H7 (cell line): ENCODE measurements around the gene CNGA2. TPM values are rescaled to one million over a fixed set of nuclear protein-coding genes. Genes with fewer than 3 reads are reported as not detected.
"Not testable (repeated sequence)": the region's sequence is repeated elsewhere in the genome, so short reads cannot be mapped to it uniquely, and the experiment has no call there.

ENCODE experiments used
- DNase-seq: peaks from one replicate; pipeline ENCODE4 v3.0.0; 2012
- H3K27me3 ChIP-seq: 2 replicates; pipeline ENCODE4 v1.6.0; 2011; ENCODE audit warnings: mild to moderate bottlenecking, low read length; ENCODE audit not compliant: control insufficient read depth, insufficient read depth
- H3K36me3 ChIP-seq: replicated peaks from 2 replicates; pipeline ENCODE4 v1.5.1; 2011; ENCODE audit warnings: low read length; ENCODE audit not compliant: control insufficient read depth, insufficient read depth
- H3K4me3 ChIP-seq: 2 replicates; pipeline ENCODE4 v1.5.1; 2011; ENCODE audit warnings: low read depth, mild to moderate bottlenecking, control low read depth, low read length, moderate library complexity; ENCODE audit not compliant: insufficient read depth
- total RNA-seq: library from RNA; depleted of rRNA; stranded (reverse); fragments of >200 nt; shearing (Covaris generic); gene quantifications from 2 replicates; pipeline ENCODE4 v1.2.3, GENCODE V29; 2014; rRNA removed

CNGA2 gene
- not detected in 2 replicates for total RNA-seq

GRCh38 chrX:151734446-151734845 lies at the start of gene CNGA2:
CNGA2 (plus strand) TSS chrX:151734746; CDS start chrX:151738484, 3,738 bp downstream.
- no peak for DNase-seq
- no peaks in the 10 kb centered on the region for H3K27me3 ChIP-seq
- H3K4me3 ChIP-seq = no peak within 1 kb of the TSS
- H3K36me3 ChIP-seq = no peaks in the 10 kb centered on the region

DNA sequence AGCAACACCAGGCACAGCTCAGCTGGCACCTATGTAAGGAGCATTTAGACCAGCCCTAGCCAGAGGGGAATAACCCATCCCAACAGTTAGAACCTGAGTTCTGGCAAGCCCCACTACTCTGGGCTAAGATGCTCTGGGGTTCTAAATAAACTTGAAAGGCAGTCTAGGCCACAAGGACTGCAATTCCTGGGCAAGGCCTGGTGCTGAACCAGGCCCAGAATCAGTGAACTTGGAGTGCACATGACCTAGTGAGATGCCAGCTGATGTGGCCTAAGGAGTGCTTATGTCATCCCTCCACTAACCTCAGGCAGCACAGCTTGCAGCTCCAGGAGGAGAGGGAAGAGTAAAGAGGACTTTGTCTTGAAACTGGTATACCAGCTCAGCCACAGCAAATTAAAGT lies 46.9 kb upstream of the CNGA2 start:
- no peak for DNase-seq
- Histone ChIP-seq H3K4me3 (no peak overlapping the region), H3K36me3 (no peaks in the 10 kb centered on the region)

DNA sequence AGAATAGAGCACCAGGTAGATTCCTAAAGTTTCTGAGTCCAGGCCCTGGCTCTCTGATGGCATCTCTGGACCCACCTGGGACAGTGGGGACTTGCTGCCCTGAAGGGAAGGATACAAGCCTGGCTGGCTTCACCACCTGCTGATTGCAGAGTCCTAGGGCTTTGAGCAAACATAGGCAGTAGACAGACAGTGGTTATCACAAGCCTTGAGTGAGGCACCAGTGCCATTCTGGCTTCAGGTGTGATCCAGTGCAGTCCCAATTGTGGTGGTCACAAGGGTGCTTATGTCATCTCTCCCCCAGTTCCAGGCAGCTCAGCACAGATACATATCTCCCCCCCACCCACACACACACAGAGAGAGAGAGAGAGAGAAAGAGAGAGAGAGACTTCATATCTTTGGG lies 45.9 kb upstream of the CNGA2 start:
- no peaks in the 10 kb centered on the region for H3K36me3 ChIP-seq
- no peak overlapping the region for H3K4me3 ChIP-seq
- H3K27me3 ChIP-seq = no peaks in the 10 kb centered on the region
- DNase-seq = no peak

More for the DNA sequence above, 46.9 kb upstream of the CNGA2 start:
- H3K27me3 ChIP-seq = no peaks in the 10 kb centered on the region

DNA sequence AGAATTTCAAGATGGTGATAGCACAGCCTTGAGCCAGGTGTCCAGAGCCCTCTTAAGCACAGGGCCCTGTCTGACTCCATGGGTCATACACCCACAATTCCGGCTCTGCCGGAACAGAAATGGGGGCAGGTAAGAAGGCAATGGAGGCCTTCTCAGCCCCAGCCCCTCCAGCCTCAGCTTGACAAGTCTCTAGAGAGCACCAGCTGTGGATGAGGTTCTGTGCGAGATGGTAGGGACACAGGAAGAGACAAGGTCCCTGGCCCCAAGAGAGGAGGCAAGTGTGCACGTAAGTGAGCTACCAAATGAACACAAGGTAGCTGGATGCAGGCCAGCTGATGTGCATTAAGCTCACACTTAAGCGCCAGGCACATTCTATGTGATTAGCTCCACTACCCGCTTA lies 41.7 kb upstream of the CNGA2 start:
- peaks cover 9% of the 10 kb centered on the region; the same call in 1 of the 2 replicates for H3K27me3 ChIP-seq
- no peaks in the 10 kb centered on the region for H3K36me3 ChIP-seq
- no peak for DNase-seq
- H3K4me3 ChIP-seq = no peak overlapping the region

DNA sequence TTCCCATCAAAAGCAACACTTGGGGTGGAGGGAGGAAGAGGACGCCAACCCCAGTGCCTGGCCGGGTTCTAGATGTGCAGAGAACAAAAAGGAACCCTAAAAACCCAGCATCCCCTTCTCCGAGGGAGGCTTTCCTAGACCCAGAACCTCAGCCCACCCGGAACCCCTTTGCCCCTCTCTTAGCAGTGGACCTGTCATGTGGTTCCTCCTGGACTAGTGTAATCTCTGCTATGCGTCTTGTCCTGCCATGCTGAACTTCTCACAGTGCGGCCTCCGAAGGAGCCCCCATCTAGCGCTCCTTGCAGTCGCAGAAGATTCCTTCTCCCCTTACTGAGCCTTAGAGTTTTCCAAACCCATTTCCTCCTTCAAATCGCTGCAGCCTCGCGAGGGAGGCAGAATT lies 40.4 kb upstream of the CNGA2 start:
- H3K36me3 ChIP-seq = no peaks in the 10 kb centered on the region
- peak overlapping the region; percentile 45 for H3K4me3 ChIP-seq
- DNase-seq = no peak
- peaks cover 9% of the 10 kb centered on the region; the same call in 1 of the 2 replicates for H3K27me3 ChIP-seq

DNA sequence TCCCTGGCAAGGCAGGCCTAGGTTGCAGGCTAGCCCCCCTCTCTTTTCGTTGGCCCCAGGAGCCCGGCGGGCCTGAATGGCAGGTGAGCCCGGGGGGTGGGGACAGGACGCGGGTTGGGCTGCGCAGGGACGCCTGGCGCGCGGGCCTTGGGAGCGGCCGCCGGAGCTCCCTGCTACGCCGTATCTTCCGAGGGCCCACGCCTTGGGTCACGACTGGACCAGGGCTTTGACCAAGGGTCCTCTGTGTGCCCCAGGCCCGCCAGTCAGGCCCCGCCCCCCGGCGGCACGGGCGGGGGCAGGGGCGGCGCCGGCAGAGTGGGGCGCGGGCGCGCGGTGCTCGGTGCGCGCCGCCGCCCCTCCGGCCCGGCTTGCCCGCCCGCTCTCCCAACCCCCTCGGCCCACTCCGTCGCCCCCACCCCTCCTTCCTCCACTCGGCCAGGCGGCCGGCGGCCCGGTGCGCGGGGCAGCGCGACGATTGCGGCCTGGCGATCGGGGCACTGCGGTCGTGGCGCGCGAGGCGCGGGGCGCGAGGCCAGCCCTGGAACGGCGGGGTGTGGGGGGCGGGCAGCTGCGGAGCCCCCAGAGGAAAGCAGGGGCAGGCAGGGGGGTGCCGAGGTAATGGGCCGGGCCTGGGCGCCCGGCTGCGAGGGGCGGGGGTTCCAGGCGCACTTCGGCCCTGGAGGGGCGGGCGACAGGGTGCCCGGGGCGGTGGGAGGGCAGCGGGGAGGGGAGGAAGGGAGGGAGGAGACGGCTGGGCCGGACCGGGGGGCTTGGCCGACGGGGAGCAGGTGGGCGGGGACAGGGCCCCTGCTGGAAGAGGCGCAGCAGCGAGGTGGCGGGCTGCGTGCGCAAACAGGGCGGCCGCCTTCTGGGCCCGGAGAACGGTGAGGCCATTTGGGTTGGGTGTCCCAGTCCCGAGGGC lies 39.6 kb upstream of the CNGA2 start, which contains the start of gene PRRG3:
PRRG3 (plus strand) TSS at position 798 of the 922 bp plus-strand sequence. CDS start 3,357 bp downstream, outside the sequence.
- Histone ChIP-seq H3K36me3 (no peaks in the 10 kb centered on the region), H3K4me3 (peak within 1 kb of the TSS; percentile 45), H3K27me3 (peaks cover 9% of the 10 kb centered on the region; the same call in 1 of the 2 replicates)
- DNase-seq = peak; percentile 89

- Histone ChIP-seq H3K27me3 (peaks cover 9% of the 10 kb centered on the region; the same call in 1 of the 2 replicates), H3K36me3 (no peaks in the 10 kb centered on the region), H3K4me3 (peak overlapping the region; percentile 45)
- no peak for DNase-seq
These were observed 38.8 kb upstream of the CNGA2 start for GRCh38 chrX:151695583-151696340.

- H3K4me3 ChIP-seq, H3K36me3 ChIP-seq, DNase-seq, H3K27me3 ChIP-seq: not testable (repeated sequence)
These were observed 37.5 kb upstream of the CNGA2 start for GRCh38 chrX:151697082-151697481.

- Histone ChIP-seq H3K4me3 (no peak overlapping the region), H3K27me3 (peaks cover 9% of the 10 kb centered on the region; the same call in 1 of the 2 replicates), H3K36me3 (no peaks in the 10 kb centered on the region)
- DNase-seq = no peak
These were observed 37.0 kb upstream of the CNGA2 start for GRCh38 chrX:151697522-151697921.

DNA sequence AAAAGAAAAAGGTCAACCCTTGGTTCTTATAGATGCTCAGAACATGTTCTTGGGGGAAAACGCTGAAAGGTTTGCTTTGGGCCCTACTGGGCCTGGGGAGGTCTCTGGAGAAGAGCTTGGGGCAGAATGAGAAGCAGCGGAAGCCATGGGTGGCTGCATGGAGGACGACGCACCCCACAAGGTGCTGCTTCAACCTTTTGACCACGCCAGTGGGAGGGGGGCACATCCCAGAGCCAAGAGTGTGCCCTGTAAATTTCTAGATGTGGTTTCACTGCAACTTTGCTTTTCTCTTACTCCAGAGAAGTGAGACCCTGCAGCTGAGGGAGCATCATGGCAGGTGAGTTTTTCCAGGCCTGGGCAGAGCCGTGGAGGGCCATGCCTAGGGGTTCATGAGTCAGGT lies 36.1 kb upstream of the CNGA2 start:
- H3K27me3 ChIP-seq = peaks cover 9% of the 10 kb centered on the region; the same call in 1 of the 2 replicates
- DNase-seq = no peak
- no peaks in the 10 kb centered on the region for H3K36me3 ChIP-seq
- no peak overlapping the region for H3K4me3 ChIP-seq

GRCh38 chrX:151699746-151700145 lies 34.8 kb upstream of the CNGA2 start:
- peaks cover 2% of the 10 kb centered on the region; the same call in 1 of the 2 replicates for H3K27me3 ChIP-seq
- no peak overlapping the region for H3K4me3 ChIP-seq
- DNase-seq = no peak
- H3K36me3 ChIP-seq = no peaks in the 10 kb centered on the region

- H3K36me3 ChIP-seq = no peaks in the 10 kb centered on the region
- H3K4me3 ChIP-seq = no peak overlapping the region
- H3K27me3 ChIP-seq = no peaks in the 10 kb centered on the region; the same call in 1 of the 2 replicates
- DNase-seq = no peak
These were observed 34.0 kb upstream of the CNGA2 start for GRCh38 chrX:151700581-151700980.

DNA sequence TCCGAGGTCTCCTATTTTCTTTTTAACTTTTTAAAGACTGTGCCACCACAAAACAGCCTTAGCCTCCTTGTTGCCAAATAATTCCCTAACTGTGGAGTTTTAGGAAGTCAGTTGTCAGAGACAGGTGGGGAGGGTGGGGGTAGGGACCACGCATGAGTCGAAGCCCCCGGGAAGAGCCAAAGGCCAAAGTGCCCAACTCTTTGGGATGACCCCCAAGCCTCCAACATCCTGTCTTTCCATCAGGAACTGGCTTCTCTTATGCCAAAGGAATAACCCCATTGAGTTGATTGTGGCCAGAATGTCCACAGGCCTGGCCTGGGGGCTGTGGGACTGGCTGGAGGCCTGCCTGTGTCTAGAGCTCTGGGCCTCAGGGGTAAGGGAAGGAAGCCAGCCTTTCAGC lies 33.5 kb upstream of the CNGA2 start:
- Histone ChIP-seq H3K27me3 (no peaks in the 10 kb centered on the region), H3K36me3 (no peaks in the 10 kb centered on the region), H3K4me3 (no peak overlapping the region)
- no peak for DNase-seq

DNA sequence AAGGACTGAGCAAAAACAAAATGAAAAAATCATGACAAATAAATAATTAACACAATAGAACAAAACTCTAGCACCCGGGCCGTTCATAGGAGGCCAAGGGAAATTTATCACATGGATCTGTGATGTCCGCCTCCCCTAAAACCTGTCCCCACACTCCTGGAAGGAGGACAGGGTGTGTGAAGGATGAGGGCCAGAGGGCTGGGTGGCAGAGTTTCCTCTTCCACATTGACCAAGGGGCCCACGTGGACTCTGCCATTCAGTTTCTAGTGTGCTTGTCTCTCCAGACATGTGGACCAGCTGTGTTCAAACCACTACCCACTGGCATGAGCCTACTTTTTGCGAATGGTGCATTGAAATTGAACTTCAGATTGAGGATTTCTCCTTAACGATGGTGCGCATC lies 33.0 kb upstream of the CNGA2 start:
- no peak overlapping the region for H3K4me3 ChIP-seq
- no peaks in the 10 kb centered on the region for H3K27me3 ChIP-seq
- no peaks in the 10 kb centered on the region for H3K36me3 ChIP-seq
- DNase-seq = no peak
